Measurements from ENCODE around the gene ELMO1. TPM values are rescaled to one million over a fixed set of nuclear protein-coding genes. Genes with fewer than 3 reads are reported as not detected.

Gene ELMO1
- 139 TPM in 2 replicates for total RNA-seq

GRCh38 chr7:37448636-37449361 is at the start of gene ELMO1:
TSS of gene ELMO1 (minus strand) at chr7:37448864. CDS start at chr7:37342690, 106,174 bp downstream.
- intact Hi-C loops (cut with micrococcal nuclease) = loop anchor here (1.0 to 10.0 kb wide), 7 partner anchors 40 to 1056 kb away; no protein-coding TSS in a partner anchor

DNA sequence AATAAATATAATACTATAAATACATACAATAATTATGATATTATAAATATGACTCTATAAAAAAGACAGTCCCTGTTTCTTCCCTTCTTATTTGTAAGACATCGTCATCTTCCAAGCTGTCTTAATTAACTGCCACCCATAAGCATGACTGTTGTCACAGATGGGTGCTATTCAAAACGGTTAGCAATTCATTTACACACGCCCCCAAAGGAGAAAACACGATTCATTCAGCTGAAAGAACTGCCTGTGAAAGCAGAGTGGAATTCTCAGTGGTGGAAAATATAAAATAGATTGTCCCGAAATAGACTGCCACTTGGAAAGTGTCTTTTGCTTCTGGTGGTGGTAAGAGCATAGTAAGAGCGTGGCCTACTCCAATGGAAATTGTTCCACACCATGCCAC is 48.9 kb upstream of the ELMO1 start:
- intact Hi-C loops (cut with micrococcal nuclease) = loop anchor here (10.0 kb wide), 1 partner anchor 213 kb away; no protein-coding TSS in a partner anchor

GRCh38 chr7:37495574-37496184 is 47.0 kb upstream of the ELMO1 start:
- intact Hi-C loops (cut with micrococcal nuclease) = loop anchor here (1.0 to 10.0 kb wide), 2 partner anchors 142 to 211 kb away; no protein-coding TSS in a partner anchor

DNA sequence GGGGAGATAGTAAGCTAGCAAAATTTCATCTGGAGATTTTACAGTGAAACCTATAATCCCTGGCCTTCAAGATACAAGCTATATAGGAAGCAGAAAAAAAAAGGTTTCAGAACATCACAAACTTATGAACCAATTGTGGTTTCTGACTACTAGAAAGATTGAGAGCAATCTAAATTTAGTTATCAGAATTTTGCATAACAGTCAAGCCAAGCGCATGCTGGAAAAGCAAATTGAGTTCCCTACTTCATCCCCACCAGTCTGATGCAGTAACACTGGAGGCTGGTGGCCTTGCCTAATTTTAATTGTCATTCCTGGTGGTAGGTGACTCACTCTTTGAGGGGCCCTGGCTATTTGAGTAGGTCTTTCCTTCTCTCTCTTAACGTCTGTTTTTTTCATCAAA is 46.3 kb upstream of the ELMO1 start:
- intact Hi-C loops (cut with micrococcal nuclease) = loop anchor here (1.0 to 10.0 kb wide), 2 partner anchors 142 to 210 kb away; no protein-coding TSS in a partner anchor

GRCh38 chr7:37493810-37494209 is 45.1 kb upstream of the ELMO1 start:
- intact Hi-C loops (cut with micrococcal nuclease) = loop anchor here (10.0 kb wide), 1 partner anchor 209 kb away; no protein-coding TSS in a partner anchor

GRCh38 chr7:37493123-37493522 is 44.5 kb upstream of the ELMO1 start:
- intact Hi-C loops (cut with micrococcal nuclease) = loop anchor here (10.0 kb wide), 1 partner anchor 208 kb away; no protein-coding TSS in a partner anchor

GRCh38 chr7:37491919-37492694 is 43.4 kb upstream of the ELMO1 start:
- intact Hi-C loops (cut with micrococcal nuclease) = loop anchor here (10.0 kb wide), 1 partner anchor 207 kb away; no protein-coding TSS in a partner anchor

GRCh38 chr7:37489703-37490102 is 41.0 kb upstream of the ELMO1 start:
- intact Hi-C loops (cut with micrococcal nuclease) = loop anchor here (10.0 kb wide), 1 partner anchor 205 kb away; no protein-coding TSS in a partner anchor

- intact Hi-C loops (cut with micrococcal nuclease) = no loop called here
These were observed 39.6 kb upstream of the ELMO1 start for GRCh38 chr7:37488163-37488764.

- intact Hi-C loops (cut with micrococcal nuclease) = no loop called here
These were observed 35.9 kb upstream of the ELMO1 start for GRCh38 chr7:37484426-37485073.

- intact Hi-C loops (cut with micrococcal nuclease) = no loop called here
These were observed 35.0 kb upstream of the ELMO1 start for GRCh38 chr7:37483627-37484026.

GRCh38 chr7:37482953-37483352 is 34.3 kb upstream of the ELMO1 start:
- intact Hi-C loops (cut with micrococcal nuclease) = no loop called here

DNA sequence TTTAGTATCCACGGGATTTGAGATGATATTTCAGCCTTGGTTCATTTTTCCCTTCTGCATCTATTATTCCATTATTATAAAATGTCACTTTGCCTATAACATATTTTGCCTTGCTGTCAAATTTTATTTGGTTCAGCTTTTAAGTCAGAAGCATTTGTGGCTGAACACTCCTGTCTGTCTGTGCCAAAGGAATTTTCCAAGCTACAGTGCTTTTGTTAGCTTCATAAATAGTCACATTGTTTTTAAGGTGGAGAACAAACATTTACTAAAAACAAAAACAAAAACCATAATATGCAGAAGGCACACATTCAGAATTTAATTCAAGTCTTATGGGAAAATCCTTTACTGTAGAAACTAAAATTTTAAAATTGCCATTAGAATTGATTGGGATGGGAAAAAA is 33.8 kb upstream of the ELMO1 start:
- intact Hi-C loops (cut with micrococcal nuclease) = no loop called here

- intact Hi-C loops (cut with micrococcal nuclease) = no loop called here
These were observed 33.1 kb upstream of the ELMO1 start for GRCh38 chr7:37481722-37482288.

- intact Hi-C loops (cut with micrococcal nuclease) = no loop called here
These were observed 32.5 kb upstream of the ELMO1 start for GRCh38 chr7:37481154-37481553.

DNA sequence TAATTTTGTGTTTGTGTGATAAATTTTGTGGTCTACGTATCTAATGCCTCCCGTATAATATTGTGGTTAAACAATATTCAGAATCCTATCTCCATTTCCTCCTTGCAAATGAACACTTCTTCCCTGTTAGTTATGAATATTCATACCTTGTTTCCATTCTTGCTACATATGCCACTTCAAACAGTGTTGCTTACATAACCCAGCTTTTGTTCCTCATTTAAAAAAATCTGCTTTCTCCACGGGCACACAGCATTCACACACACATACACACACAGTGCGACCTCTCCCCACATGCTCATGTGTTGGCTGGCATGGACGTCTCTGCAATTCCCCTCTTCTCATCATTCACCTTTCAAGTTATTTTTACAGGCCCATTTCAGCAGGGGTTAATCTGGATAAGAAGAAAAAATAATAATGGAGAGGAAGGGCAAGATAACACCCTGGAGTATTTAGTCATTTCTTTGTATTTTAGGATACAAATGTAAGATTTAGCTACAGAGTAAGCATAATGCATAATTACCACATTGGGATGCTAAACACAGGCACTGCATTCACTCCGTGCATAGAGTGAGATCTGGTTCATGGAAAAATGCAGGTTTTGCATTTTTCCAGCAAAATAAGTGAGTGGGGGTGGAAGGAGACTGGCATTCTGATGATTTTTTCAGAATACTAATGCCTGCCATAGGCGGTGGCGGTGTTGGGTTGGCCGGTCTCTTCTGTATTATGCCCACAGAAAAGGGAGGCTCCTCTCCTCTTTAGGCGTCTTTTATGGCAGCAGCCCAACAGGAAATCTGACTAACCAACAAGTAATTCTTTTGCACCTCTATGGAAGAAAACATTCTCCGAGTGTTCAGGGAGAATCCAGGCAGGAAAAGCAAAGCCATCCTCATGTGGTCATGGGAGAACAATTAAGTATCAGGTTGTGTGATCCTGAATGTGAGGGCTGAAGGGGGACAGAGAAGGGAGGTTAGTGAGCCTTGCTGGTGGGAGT is 31.7 kb upstream of the ELMO1 start:
- intact Hi-C loops (cut with micrococcal nuclease) = no loop called here

- intact Hi-C loops (cut with micrococcal nuclease) = no loop called here
These were observed 28.3 kb upstream of the ELMO1 start for GRCh38 chr7:37476881-37477450.

- intact Hi-C loops (cut with micrococcal nuclease) = no loop called here
These were observed 27.8 kb upstream of the ELMO1 start for GRCh38 chr7:37476428-37476827.

DNA sequence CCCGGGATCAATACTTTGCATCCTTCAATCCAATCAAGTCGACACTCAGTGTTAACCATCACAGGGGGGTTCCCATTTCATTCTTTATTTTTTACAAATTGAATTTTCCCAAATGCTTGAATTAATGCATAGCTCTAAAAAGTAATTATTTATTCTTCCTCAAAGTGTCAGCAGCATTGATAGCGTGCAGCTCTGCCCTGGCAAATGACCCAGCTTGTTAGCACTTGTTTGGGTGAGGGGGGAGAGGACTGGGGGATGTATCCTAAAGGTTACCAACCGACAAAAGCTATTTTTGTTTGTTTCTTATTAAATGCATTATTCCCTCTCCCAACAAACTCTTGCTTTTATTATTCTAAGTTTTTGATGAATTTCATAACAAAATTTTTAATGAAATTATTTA is 27.0 kb upstream of the ELMO1 start:
- intact Hi-C loops (cut with micrococcal nuclease) = no loop called here
